ENCODE measurements around the gene TMEM121.
"Not testable (repeated sequence)": the region's sequence is repeated elsewhere in the genome, so short reads cannot be mapped to it uniquely, and the experiment has no call there.

TMEM121 gene

GRCh38 chr14:105536691-105537579, 10.6 kb downstream of the TMEM121 start:
- Mint-ChIP-seq H3K4me1 (peaks cover 22% of the 10 kb centered on the region), H3K27ac (no peak overlapping the region), H3K36me3 (peaks cover 5% of the 10 kb centered on the region), H3K27me3 (peaks cover 37% of the 10 kb centered on the region), H3K4me3 (no peak overlapping the region), H3K9me3 (no peaks in the 10 kb centered on the region)
- no peak for ATAC-seq

GRCh38 chr14:105537580-105538474, 11.4 kb downstream of the TMEM121 start:
- H3K4me3 Mint-ChIP-seq, result no peak overlapping the region
- H3K27me3 Mint-ChIP-seq, result peaks cover 40% of the 10 kb centered on the region
- peaks cover 4% of the 10 kb centered on the region for H3K9me3 Mint-ChIP-seq
- H3K36me3 Mint-ChIP-seq, result peaks cover 6% of the 10 kb centered on the region
- peak; percentile 79 for ATAC-seq
- no peak overlapping the region for H3K27ac Mint-ChIP-seq
- peaks cover 13% of the 10 kb centered on the region for H3K4me1 Mint-ChIP-seq

- Mint-ChIP-seq H3K9me3 (peaks cover 10% of the 10 kb centered on the region), H3K27ac (no peak overlapping the region), H3K36me3 (peaks cover 12% of the 10 kb centered on the region), H3K27me3 (peaks cover 40% of the 10 kb centered on the region), H3K4me1 (peaks cover 7% of the 10 kb centered on the region), H3K4me3 (no peak overlapping the region)
- no peak for ATAC-seq
Measured at GRCh38 chr14:105538481-105539049, 12.2 kb downstream of the TMEM121 start.

GRCh38 chr14:105540811-105541210, 14.4 kb downstream of the TMEM121 start:
- Mint-ChIP-seq H3K9me3 (peaks cover 13% of the 10 kb centered on the region), H3K36me3 (peaks cover 13% of the 10 kb centered on the region), H3K27ac (no peak overlapping the region), H3K4me3 (no peak overlapping the region), H3K27me3 (peaks cover 40% of the 10 kb centered on the region), H3K4me1 (peaks cover 7% of the 10 kb centered on the region)
- ATAC-seq, result no peak

- H3K4me1 Mint-ChIP-seq, result peaks cover 7% of the 10 kb centered on the region
- no peak overlapping the region for H3K4me3 Mint-ChIP-seq
- peaks cover 13% of the 10 kb centered on the region for H3K9me3 Mint-ChIP-seq
- ATAC-seq, result no peak
- H3K36me3 Mint-ChIP-seq, result peaks cover 13% of the 10 kb centered on the region
- H3K27ac Mint-ChIP-seq, result no peak overlapping the region
- H3K27me3 Mint-ChIP-seq, result peaks cover 37% of the 10 kb centered on the region
Measured at GRCh38 chr14:105541218-105541875, 15.0 kb downstream of the TMEM121 start.

- not testable (repeated sequence) for H3K27ac Mint-ChIP-seq, ATAC-seq, H3K4me1 Mint-ChIP-seq, H3K4me3 Mint-ChIP-seq
- H3K36me3 Mint-ChIP-seq, result peaks cover 13% of the 10 kb centered on the region
- peaks cover 13% of the 10 kb centered on the region for H3K9me3 Mint-ChIP-seq
- H3K27me3 Mint-ChIP-seq, result peaks cover 16% of the 10 kb centered on the region
Measured at GRCh38 chr14:105545676-105546075, 19.3 kb downstream of the TMEM121 start.

- H3K27me3 Mint-ChIP-seq, H3K4me1 Mint-ChIP-seq, H3K27ac Mint-ChIP-seq, H3K4me3 Mint-ChIP-seq, ATAC-seq: not testable (repeated sequence)
- peaks cover 13% of the 10 kb centered on the region for H3K9me3 Mint-ChIP-seq
- peaks cover 13% of the 10 kb centered on the region for H3K36me3 Mint-ChIP-seq
Measured at GRCh38 chr14:105546410-105546809, 20.0 kb downstream of the TMEM121 start.

GRCh38 chr14:105547072-105547471, 20.7 kb downstream of the TMEM121 start:
- not testable (repeated sequence) for H3K27ac Mint-ChIP-seq, H3K27me3 Mint-ChIP-seq, H3K36me3 Mint-ChIP-seq, H3K4me3 Mint-ChIP-seq, H3K4me1 Mint-ChIP-seq, ATAC-seq
- H3K9me3 Mint-ChIP-seq, result peaks cover 13% of the 10 kb centered on the region

GRCh38 chr14:105547741-105548169, 21.4 kb downstream of the TMEM121 start:
- no peak for ATAC-seq
- H3K4me3 Mint-ChIP-seq, result no peak overlapping the region
- H3K9me3 Mint-ChIP-seq, result peaks cover 10% of the 10 kb centered on the region
- H3K4me1 Mint-ChIP-seq, result no peaks in the 10 kb centered on the region
- peaks cover 7% of the 10 kb centered on the region for H3K36me3 Mint-ChIP-seq
- no peaks in the 10 kb centered on the region for H3K27me3 Mint-ChIP-seq
- H3K27ac Mint-ChIP-seq, result no peak overlapping the region

GRCh38 chr14:105549481-105549880, 23.1 kb downstream of the TMEM121 start:
- Mint-ChIP-seq H3K9me3 (no peaks in the 10 kb centered on the region), H3K27ac (no peak overlapping the region), H3K27me3 (no peaks in the 10 kb centered on the region), H3K4me3 (no peak overlapping the region), H3K4me1 (no peaks in the 10 kb centered on the region), H3K36me3 (no peaks in the 10 kb centered on the region)
- ATAC-seq, result no peak

GRCh38 chr14:105554022-105554421, 27.6 kb downstream of the TMEM121 start:
- Mint-ChIP-seq H3K27ac (no peak overlapping the region), H3K36me3 (no peaks in the 10 kb centered on the region), H3K4me1 (peaks cover 6% of the 10 kb centered on the region), H3K27me3 (no peaks in the 10 kb centered on the region), H3K4me3 (no peak overlapping the region), H3K9me3 (no peaks in the 10 kb centered on the region)
- ATAC-seq, result no peak

- Mint-ChIP-seq H3K36me3 (no peaks in the 10 kb centered on the region), H3K27me3 (no peaks in the 10 kb centered on the region)
- ATAC-seq, result no peak
Measured at GRCh38 chr14:105554523-105554922, 28.1 kb downstream of the TMEM121 start.

GRCh38 chr14:105557671-105558070, 31.3 kb downstream of the TMEM121 start:
- not testable (repeated sequence) for H3K27ac Mint-ChIP-seq, ATAC-seq, H3K36me3 Mint-ChIP-seq, H3K4me3 Mint-ChIP-seq, H3K27me3 Mint-ChIP-seq, H3K9me3 Mint-ChIP-seq
- peaks cover 12% of the 10 kb centered on the region for H3K4me1 Mint-ChIP-seq

More at GRCh38 chr14:105554523-105554922, 28.1 kb downstream of the TMEM121 start:
- Mint-ChIP-seq H3K4me1 (peaks cover 6% of the 10 kb centered on the region), H3K27ac (no peak overlapping the region), H3K4me3 (no peak overlapping the region), H3K9me3 (no peaks in the 10 kb centered on the region)

GRCh38 chr14:105558449-105559154, 32.2 kb downstream of the TMEM121 start:
- H3K4me3 Mint-ChIP-seq, result peak overlapping the region; percentile 38
- H3K9me3 Mint-ChIP-seq, result peaks cover 12% of the 10 kb centered on the region
- H3K27me3 Mint-ChIP-seq, H3K27ac Mint-ChIP-seq: not testable (repeated sequence)
- H3K36me3 Mint-ChIP-seq, result peaks cover 14% of the 10 kb centered on the region
- ATAC-seq, result peak; percentile 9
- H3K4me1 Mint-ChIP-seq, result peaks cover 21% of the 10 kb centered on the region
